ENCODE data around the gene ADH1C. TPM values are rescaled to one million over a fixed set of nuclear protein-coding genes. Genes with fewer than 3 reads are reported as not detected.
"Not testable (repeated sequence)": the region's sequence is repeated elsewhere in the genome, so short reads cannot be mapped to it uniquely, and the experiment has no call there.

ADH1C gene
- total RNA-seq, 1 donor from 2014 or later: 21.8 TPM

DNA sequence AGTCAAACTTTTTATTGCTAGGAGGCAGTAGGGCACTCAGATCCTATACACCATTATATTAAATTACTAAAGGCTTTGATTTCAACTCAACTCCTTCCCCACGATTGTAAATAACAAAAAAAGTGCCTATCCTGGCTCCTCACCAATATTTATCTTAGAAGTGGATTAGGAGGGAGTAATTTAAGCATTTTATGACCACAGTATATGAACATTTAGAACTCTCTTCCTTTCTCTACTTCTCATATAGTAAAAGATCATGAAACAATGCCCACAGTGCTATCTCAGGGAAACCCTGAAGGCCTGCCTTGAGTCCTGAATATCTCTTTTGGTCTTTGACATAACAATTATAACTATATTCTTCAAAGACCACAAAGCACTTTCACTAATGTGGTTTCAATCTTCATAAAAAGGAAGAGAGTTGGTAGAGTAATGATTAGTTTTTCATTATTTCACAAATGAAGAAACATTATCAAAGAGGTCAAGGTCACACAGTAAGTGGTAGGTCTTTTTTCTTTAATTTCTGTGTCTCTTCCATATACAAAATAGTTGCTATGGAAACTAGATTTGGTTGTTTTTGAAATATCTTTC, 29.1 kb upstream of the ADH1C start:
- Mint-ChIP-seq H3K9me3 (peaks cover 10% of the 10 kb centered on the region), H3K27me3 (no peaks in the 10 kb centered on the region), H3K27ac (no peak overlapping the region), H3K4me1 (ENCODE audit: unreplicated experiment) (no peaks in the 10 kb centered on the region), H3K4me3 (no peak overlapping the region), H3K36me3 (peaks cover 3% of the 10 kb centered on the region)
- DNase-seq (ENCODE audit: extremely low spot score, unreplicated experiment): no peak
- TF ChIP-seq CTCF (conservative IDR thresholded peaks at IDR 0.05): no peak

GRCh38 chr4:99379571-99379970, 27.0 kb upstream of the ADH1C start:
- TF ChIP-seq CTCF (conservative IDR thresholded peaks at IDR 0.05): no peak
- DNase-seq (ENCODE audit: extremely low spot score, unreplicated experiment): no peak
- Mint-ChIP-seq H3K27ac (no peak overlapping the region), H3K4me3 (no peak overlapping the region), H3K4me1 (ENCODE audit: unreplicated experiment) (no peaks in the 10 kb centered on the region), H3K9me3 (peaks cover 10% of the 10 kb centered on the region), H3K36me3 (peaks cover 3% of the 10 kb centered on the region), H3K27me3 (no peaks in the 10 kb centered on the region)

- Mint-ChIP-seq H3K27me3 (no peaks in the 10 kb centered on the region), H3K27ac (no peak overlapping the region), H3K4me1 (ENCODE audit: unreplicated experiment) (no peaks in the 10 kb centered on the region), H3K36me3 (peaks cover 3% of the 10 kb centered on the region), H3K9me3 (peaks cover 10% of the 10 kb centered on the region), H3K4me3 (no peak overlapping the region)
- no peak for TF ChIP-seq CTCF (conservative IDR thresholded peaks at IDR 0.05)
- no peak for DNase-seq (ENCODE audit: extremely low spot score, unreplicated experiment)
Observed at GRCh38 chr4:99378876-99379275, 26.3 kb upstream of the ADH1C start.

GRCh38 chr4:99377341-99377740, 24.8 kb upstream of the ADH1C start:
- peak; percentile 62 for TF ChIP-seq CTCF (conservative IDR thresholded peaks at IDR 0.05)
- H3K36me3 Mint-ChIP-seq; H3K4me3 Mint-ChIP-seq; DNase-seq (ENCODE audit: extremely low spot score, unreplicated experiment); H3K27me3 Mint-ChIP-seq; H3K27ac Mint-ChIP-seq; H3K4me1 Mint-ChIP-seq (ENCODE audit: unreplicated experiment): not testable (repeated sequence)
- H3K9me3 Mint-ChIP-seq: peaks cover 10% of the 10 kb centered on the region

DNA sequence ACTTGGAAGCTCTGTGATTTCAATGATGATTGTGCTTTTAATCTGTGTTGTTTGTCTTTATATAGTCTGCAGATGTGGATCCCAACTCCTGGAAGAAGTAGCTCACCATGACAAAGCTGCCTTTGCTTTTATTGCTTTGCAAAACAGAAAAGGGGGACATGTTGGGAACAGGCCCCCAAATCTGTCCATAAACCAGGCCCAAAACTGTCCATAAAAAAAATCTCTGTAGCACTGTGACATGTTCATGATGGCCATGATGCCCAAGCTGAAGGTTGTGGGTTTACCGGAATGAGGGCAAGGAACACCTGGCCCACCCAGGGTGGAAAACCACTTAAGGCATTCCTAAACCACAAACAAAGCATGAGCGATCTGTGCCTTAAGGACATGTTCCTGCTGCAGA, 19.9 kb upstream of the ADH1C start:
- H3K27me3 Mint-ChIP-seq; DNase-seq (ENCODE audit: extremely low spot score, unreplicated experiment); H3K36me3 Mint-ChIP-seq; H3K4me1 Mint-ChIP-seq (ENCODE audit: unreplicated experiment); H3K27ac Mint-ChIP-seq; H3K4me3 Mint-ChIP-seq; H3K9me3 Mint-ChIP-seq: not testable (repeated sequence)

- not testable (repeated sequence) for H3K4me1 Mint-ChIP-seq (ENCODE audit: unreplicated experiment); DNase-seq (ENCODE audit: extremely low spot score, unreplicated experiment); H3K4me3 Mint-ChIP-seq; H3K27ac Mint-ChIP-seq; H3K9me3 Mint-ChIP-seq; H3K36me3 Mint-ChIP-seq; H3K27me3 Mint-ChIP-seq
Observed at GRCh38 chr4:99367817-99368216, 15.3 kb upstream of the ADH1C start.

GRCh38 chr4:99366491-99366890, 13.9 kb upstream of the ADH1C start:
- Mint-ChIP-seq H3K4me3 (no peak overlapping the region), H3K36me3 (peaks cover 3% of the 10 kb centered on the region), H3K9me3 (peaks cover 9% of the 10 kb centered on the region), H3K4me1 (ENCODE audit: unreplicated experiment) (no peaks in the 10 kb centered on the region), H3K27me3 (no peaks in the 10 kb centered on the region), H3K27ac (no peak overlapping the region)
- no peak for DNase-seq (ENCODE audit: extremely low spot score, unreplicated experiment)
- TF ChIP-seq CTCF (conservative IDR thresholded peaks at IDR 0.05): no peak

All from type B pancreatic cell (in vitro differentiated cells).